ENCODE data around the gene SPAG16.
"Not testable (repeated sequence)": the region's sequence is repeated elsewhere in the genome, so short reads cannot be mapped to it uniquely, and the experiment has no call there.

SPAG16 gene

DNA sequence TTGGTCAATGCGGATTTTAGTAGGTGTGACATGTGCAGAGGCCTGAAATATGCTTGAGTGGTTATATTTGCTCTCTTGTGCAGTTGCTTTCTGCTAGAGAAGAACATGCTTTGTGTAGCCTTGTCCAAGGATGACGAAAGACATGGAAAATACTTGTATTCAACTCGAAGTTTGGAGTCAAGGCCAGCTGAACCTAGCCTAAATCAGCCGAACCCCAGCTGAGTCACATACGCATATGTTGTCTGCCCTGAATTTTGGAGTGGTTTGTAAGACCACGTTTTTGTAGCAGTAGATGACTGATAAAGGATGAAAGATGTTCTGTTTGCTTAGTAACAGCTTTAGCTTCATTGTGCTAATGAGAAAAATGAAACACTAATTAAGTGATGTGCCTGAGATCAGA, 22.5 kb upstream of the SPAG16 start:
- in situ Hi-C loops (cut with MboI; ENCODE audit: low pct_unique_long_range_greater_than_20kb, low sequenced_read_pairs, unreplicated experiment), result loop anchor here (25.0 kb wide), 1 partner anchor 1726 kb away; no protein-coding TSS in a partner anchor
- DNase-seq (ENCODE audit: low spot score), result no peak
- TF ChIP-seq, protein P1, sequence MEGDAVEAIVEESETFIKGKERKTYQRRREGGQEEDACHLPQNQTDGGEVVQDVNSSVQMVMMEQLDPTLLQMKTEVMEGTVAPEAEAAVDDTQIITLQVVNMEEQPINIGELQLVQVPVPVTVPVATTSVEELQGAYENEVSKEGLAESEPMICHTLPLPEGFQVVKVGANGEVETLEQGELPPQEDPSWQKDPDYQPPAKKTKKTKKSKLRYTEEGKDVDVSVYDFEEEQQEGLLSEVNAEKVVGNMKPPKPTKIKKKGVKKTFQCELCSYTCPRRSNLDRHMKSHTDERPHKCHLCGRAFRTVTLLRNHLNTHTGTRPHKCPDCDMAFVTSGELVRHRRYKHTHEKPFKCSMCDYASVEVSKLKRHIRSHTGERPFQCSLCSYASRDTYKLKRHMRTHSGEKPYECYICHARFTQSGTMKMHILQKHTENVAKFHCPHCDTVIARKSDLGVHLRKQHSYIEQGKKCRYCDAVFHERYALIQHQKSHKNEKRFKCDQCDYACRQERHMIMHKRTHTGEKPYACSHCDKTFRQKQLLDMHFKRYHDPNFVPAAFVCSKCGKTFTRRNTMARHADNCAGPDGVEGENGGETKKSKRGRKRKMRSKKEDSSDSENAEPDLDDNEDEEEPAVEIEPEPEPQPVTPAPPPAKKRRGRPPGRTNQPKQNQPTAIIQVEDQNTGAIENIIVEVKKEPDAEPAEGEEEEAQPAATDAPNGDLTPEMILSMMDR (IDR thresholded peaks at IDR 0.05; ENCODE audit: extremely low read depth, insufficient read depth, missing control alignments), result no peak

DNA sequence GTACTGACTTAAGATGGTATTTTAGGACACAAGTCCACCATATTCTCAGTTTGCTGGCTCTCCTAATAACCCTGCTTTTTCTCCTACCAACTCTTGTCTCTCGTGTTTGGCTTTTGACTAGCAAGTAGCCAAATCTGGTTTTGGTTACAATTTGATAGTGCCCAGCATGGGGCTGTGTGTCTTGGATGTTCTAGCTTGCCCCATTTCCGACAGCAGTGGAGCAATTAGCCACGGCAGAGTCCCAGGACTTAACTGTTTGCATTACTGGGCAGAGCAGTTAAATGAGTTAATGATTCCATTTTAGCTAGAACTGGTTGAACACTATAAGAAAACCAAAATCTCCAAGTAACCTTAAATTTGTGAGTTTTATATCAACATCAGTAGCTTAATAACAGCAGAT, 18.6 kb upstream of the SPAG16 start:
- DNase-seq (ENCODE audit: low spot score), result no peak
- in situ Hi-C loops (cut with MboI; ENCODE audit: low pct_unique_long_range_greater_than_20kb, low sequenced_read_pairs, unreplicated experiment), result loop anchor here (25.0 kb wide), 1 partner anchor 1722 kb away; no protein-coding TSS in a partner anchor
- TF ChIP-seq, protein P1 (IDR thresholded peaks at IDR 0.05; ENCODE audit: extremely low read depth, insufficient read depth, missing control alignments), result no peak

DNA sequence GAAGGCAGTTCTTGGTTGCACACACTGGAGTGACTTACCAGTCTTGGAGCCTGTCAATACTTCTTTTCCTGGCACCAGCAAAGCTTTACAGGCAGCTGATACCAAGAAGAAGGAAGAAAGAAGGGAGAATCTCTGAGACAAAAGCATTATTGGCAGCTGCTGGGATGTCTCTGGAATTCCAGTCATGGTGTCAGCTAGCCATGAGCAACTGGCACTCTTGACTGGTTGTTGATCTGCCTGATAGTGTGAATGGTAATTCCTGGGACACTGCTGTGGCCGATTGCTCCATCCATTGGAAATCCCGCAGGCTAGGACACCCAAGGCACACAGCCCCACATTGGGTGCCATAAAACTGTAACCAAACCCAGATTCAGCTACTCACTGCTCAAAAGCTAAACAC, 17.8 kb upstream of the SPAG16 start:
- TF ChIP-seq, protein P1 (IDR thresholded peaks at IDR 0.05; ENCODE audit: extremely low read depth, insufficient read depth, missing control alignments), result no peak
- in situ Hi-C loops (cut with MboI; ENCODE audit: low pct_unique_long_range_greater_than_20kb, low sequenced_read_pairs, unreplicated experiment), result loop anchor here (25.0 kb wide), 1 partner anchor 1721 kb away; no protein-coding TSS in a partner anchor
- DNase-seq (ENCODE audit: low spot score), result no peak

DNA sequence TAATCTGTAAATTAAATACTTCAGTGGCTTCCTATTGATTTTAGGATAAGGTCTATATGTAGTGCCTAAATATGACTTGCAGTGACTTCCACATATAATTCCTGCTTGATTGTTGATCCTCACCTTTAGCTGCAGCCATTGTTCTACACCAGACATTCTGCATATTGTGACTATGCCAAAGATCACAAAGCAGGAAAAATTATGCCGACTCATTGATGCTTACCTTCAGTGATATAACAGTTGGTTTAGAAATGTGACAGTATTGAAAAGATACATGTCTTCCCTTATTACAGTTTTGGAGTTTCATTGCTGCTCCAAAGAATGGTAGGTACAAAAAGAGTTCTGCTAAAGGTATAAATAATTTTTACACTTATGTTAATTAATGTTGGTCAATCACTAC, 12.3 kb upstream of the SPAG16 start:
- TF ChIP-seq, protein P1 (IDR thresholded peaks at IDR 0.05; ENCODE audit: extremely low read depth, insufficient read depth, missing control alignments), result no peak
- in situ Hi-C loops (cut with MboI; ENCODE audit: low pct_unique_long_range_greater_than_20kb, low sequenced_read_pairs, unreplicated experiment), result loop anchor here (25.0 kb wide), 1 partner anchor 1715 kb away; no protein-coding TSS in a partner anchor
- DNase-seq (ENCODE audit: low spot score), result no peak

DNA sequence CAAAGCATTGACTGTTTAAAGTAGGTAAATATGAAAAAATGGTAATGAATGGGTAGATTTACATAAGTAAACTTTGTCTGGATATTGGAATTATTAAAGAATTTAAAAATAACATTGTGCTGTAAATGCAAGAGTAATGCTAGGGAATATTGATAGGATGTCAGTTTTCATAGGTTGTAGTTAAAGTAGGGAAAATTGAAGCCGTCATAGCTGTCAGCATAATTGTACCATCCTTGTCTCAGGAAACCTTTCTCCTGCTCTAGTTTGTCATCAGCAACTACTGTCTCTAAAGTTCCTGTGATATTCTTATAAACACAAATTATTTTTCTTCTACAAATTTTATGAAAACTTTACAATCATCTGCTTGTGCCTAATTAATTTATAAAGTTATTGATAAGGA, 10.1 kb upstream of the SPAG16 start:
- TF ChIP-seq, protein P1 (IDR thresholded peaks at IDR 0.05; ENCODE audit: extremely low read depth, insufficient read depth, missing control alignments), result no peak
- no peak for DNase-seq (ENCODE audit: low spot score)
- in situ Hi-C loops (cut with MboI; ENCODE audit: low pct_unique_long_range_greater_than_20kb, low sequenced_read_pairs, unreplicated experiment), result loop anchor here (25.0 kb wide), 1 partner anchor 1713 kb away; no protein-coding TSS in a partner anchor

DNA sequence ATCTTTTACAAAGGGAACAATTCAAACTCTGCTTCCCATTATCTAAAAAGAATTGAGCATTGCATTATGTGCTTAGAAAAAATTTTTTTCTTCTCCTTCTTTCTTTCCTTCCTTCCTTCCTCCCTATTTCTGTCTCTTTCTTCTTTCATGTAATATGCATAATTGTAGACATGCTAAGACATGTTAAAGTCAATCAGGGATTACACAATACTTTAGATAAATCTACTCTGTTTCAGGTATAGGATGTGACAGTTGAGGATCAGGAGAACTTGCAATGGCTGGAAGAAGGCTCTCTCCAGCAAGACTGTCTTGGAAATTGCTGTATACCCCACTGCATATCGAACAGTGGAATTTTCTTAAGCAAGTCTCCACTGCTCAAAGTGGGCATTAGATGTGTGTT, 9.0 kb upstream of the SPAG16 start:
- DNase-seq (ENCODE audit: low spot score), result no peak
- in situ Hi-C loops (cut with MboI; ENCODE audit: low pct_unique_long_range_greater_than_20kb, low sequenced_read_pairs, unreplicated experiment), result no loop called here
- TF ChIP-seq, protein P1 (IDR thresholded peaks at IDR 0.05; ENCODE audit: extremely low read depth, insufficient read depth, missing control alignments), result no peak

DNA sequence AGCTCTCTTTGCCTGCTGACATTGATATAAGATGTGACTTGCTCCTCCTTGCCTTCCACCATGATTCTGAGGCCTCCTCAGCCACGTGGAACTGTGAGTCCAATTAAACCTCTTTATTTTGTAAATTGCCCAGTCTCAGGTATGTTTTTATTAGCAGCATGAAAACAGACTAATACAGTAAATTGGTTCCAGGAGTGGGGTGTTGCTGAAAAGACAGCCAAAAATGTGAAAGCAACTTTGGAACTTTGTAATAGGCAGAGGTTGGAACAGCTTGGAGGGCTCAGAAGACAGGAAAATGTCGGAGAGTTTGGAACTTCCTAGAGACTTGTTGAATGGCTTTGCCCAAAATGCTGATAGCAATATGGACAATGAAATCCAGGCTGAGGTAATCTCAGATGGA, 7.1 kb upstream of the SPAG16 start:
- in situ Hi-C loops (cut with MboI; ENCODE audit: low pct_unique_long_range_greater_than_20kb, low sequenced_read_pairs, unreplicated experiment); DNase-seq (ENCODE audit: low spot score): not testable (repeated sequence)

Data from GM13977 (cell line).